ENCODE data around the gene SLC32A1. TPM values are rescaled to one million over a fixed set of nuclear protein-coding genes. Genes with fewer than 3 reads are reported as not detected.

SLC32A1 gene, protein sequence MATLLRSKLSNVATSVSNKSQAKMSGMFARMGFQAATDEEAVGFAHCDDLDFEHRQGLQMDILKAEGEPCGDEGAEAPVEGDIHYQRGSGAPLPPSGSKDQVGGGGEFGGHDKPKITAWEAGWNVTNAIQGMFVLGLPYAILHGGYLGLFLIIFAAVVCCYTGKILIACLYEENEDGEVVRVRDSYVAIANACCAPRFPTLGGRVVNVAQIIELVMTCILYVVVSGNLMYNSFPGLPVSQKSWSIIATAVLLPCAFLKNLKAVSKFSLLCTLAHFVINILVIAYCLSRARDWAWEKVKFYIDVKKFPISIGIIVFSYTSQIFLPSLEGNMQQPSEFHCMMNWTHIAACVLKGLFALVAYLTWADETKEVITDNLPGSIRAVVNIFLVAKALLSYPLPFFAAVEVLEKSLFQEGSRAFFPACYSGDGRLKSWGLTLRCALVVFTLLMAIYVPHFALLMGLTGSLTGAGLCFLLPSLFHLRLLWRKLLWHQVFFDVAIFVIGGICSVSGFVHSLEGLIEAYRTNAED
- total RNA-seq = 0.21 TPM

- Histone ChIP-seq H3K9me3 (ENCODE audit: low read depth, low read length) (no peaks in the 10 kb centered on the region), H3K4me1 (ENCODE audit: insufficient read depth, low read length) (peaks cover 23% of the 10 kb centered on the region), H3K27me3 (ENCODE audit: insufficient read depth, low read length) (peaks cover 96% of the 10 kb centered on the region), H3K4me3 (ENCODE audit: low read length) (no peak within 1 kb of the TSS)
These were observed at the start of gene SLC32A1 for GRCh38 chr20:38723848-38724625. TSS of gene SLC32A1 (plus strand) at chr20:38724486. CDS start at chr20:38724725, 239 bp downstream.

DNA sequence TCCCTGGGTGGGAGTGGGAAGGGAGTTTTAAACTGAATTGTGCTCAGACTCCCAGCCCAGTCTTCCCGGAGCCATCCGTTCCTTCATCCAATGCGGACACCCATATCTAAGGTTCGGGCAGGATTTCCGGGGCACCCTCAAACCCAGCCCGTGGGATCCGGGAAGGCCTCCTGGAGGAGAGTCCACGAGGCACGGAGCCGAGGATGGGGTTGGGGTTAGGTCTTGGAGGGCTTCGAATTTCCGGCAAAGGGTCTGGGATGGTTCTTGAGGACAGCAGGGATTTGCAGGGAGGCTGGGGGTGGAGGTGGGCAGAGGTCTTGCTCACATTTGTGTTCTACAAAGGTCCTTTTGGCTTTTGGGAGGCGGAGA lies 49.5 kb upstream of the SLC32A1 start:
- H3K9me3 ChIP-seq (ENCODE audit: low read depth, low read length) = no peaks in the 10 kb centered on the region
- H3K4me1 ChIP-seq (ENCODE audit: insufficient read depth, low read length) = peaks cover 12% of the 10 kb centered on the region
- H3K27me3 ChIP-seq (ENCODE audit: insufficient read depth, low read length) = peaks cover 35% of the 10 kb centered on the region
- no peak overlapping the region for H3K4me3 ChIP-seq (ENCODE audit: low read length)

DNA sequence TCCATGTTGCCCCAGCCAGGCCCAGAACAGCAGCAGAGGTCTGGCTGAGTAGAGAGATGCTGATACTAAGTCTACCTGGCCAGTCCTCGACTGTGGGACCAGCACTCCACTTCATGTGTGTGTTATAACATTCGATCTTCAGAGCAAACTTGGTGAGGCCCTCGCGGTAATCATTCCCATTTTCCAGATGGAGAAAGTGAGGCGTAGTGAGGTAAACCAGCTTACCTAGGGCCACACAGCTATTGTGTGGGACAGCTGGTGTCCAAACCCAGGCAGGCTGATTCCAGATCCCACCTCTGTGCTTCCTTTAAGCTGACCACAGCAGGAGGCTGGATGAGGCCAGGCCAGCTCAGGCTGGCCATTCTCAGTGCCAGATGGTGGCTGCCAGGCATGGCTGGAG lies 47.7 kb upstream of the SLC32A1 start:
- H3K27me3 ChIP-seq (ENCODE audit: insufficient read depth, low read length) = peaks cover 33% of the 10 kb centered on the region
- no peaks in the 10 kb centered on the region for H3K9me3 ChIP-seq (ENCODE audit: low read depth, low read length)
- H3K4me1 ChIP-seq (ENCODE audit: insufficient read depth, low read length) = peaks cover 12% of the 10 kb centered on the region
- H3K4me3 ChIP-seq (ENCODE audit: low read length) = no peak overlapping the region

GRCh38 chr20:38680500-38681306 lies 43.6 kb upstream of the SLC32A1 start:
- H3K4me3 ChIP-seq (ENCODE audit: low read length) = no peak overlapping the region
- peaks cover 19% of the 10 kb centered on the region for H3K27me3 ChIP-seq (ENCODE audit: insufficient read depth, low read length)
- H3K9me3 ChIP-seq (ENCODE audit: low read depth, low read length) = no peaks in the 10 kb centered on the region
- no peaks in the 10 kb centered on the region for H3K4me1 ChIP-seq (ENCODE audit: insufficient read depth, low read length)

DNA sequence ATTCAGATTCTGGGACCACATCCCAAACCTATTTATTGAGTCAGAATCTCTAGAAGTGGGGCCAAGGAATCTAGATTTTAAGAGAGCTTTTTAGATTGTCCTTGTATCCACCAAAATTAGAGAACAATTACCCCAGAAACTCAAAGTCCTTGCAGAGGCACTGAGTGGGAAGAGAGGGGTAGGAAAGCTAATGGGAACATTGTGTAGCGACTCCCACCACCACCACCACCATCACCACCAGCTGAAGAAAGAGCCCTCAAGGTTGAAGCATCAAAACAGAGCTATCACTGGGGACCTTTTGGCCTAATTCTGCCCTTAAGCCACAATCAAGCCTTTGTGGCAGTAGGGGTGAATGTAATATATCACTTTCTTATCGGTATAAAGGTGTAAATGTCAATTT lies 39.0 kb upstream of the SLC32A1 start:
- peaks cover 25% of the 10 kb centered on the region for H3K27me3 ChIP-seq (ENCODE audit: insufficient read depth, low read length)
- no peaks in the 10 kb centered on the region for H3K9me3 ChIP-seq (ENCODE audit: low read depth, low read length)
- no peak overlapping the region for H3K4me3 ChIP-seq (ENCODE audit: low read length)
- H3K4me1 ChIP-seq (ENCODE audit: insufficient read depth, low read length) = no peaks in the 10 kb centered on the region

- Histone ChIP-seq H3K27me3 (ENCODE audit: insufficient read depth, low read length) (peaks cover 20% of the 10 kb centered on the region), H3K4me3 (ENCODE audit: low read length) (no peak overlapping the region), H3K9me3 (ENCODE audit: low read depth, low read length) (no peaks in the 10 kb centered on the region), H3K4me1 (ENCODE audit: insufficient read depth, low read length) (no peaks in the 10 kb centered on the region)
These were observed 38.3 kb upstream of the SLC32A1 start for GRCh38 chr20:38685853-38686473.

- H3K4me1 ChIP-seq (ENCODE audit: insufficient read depth, low read length) = no peaks in the 10 kb centered on the region
- no peak overlapping the region for H3K4me3 ChIP-seq (ENCODE audit: low read length)
- H3K9me3 ChIP-seq (ENCODE audit: low read depth, low read length) = no peaks in the 10 kb centered on the region
- H3K27me3 ChIP-seq (ENCODE audit: insufficient read depth, low read length) = peaks cover 5% of the 10 kb centered on the region
These were observed 31.6 kb upstream of the SLC32A1 start for GRCh38 chr20:38692436-38693411.

GRCh38 chr20:38697306-38697705 lies 27.0 kb upstream of the SLC32A1 start:
- Histone ChIP-seq H3K9me3 (ENCODE audit: low read depth, low read length) (no peaks in the 10 kb centered on the region), H3K4me1 (ENCODE audit: insufficient read depth, low read length) (no peaks in the 10 kb centered on the region), H3K4me3 (ENCODE audit: low read length) (no peak overlapping the region), H3K27me3 (ENCODE audit: insufficient read depth, low read length) (no peaks in the 10 kb centered on the region)

GRCh38 chr20:38698541-38698940 lies 25.7 kb upstream of the SLC32A1 start:
- no peak overlapping the region for H3K4me3 ChIP-seq (ENCODE audit: low read length)
- no peaks in the 10 kb centered on the region for H3K4me1 ChIP-seq (ENCODE audit: insufficient read depth, low read length)
- H3K27me3 ChIP-seq (ENCODE audit: insufficient read depth, low read length) = no peaks in the 10 kb centered on the region
- no peaks in the 10 kb centered on the region for H3K9me3 ChIP-seq (ENCODE audit: low read depth, low read length)

DNA sequence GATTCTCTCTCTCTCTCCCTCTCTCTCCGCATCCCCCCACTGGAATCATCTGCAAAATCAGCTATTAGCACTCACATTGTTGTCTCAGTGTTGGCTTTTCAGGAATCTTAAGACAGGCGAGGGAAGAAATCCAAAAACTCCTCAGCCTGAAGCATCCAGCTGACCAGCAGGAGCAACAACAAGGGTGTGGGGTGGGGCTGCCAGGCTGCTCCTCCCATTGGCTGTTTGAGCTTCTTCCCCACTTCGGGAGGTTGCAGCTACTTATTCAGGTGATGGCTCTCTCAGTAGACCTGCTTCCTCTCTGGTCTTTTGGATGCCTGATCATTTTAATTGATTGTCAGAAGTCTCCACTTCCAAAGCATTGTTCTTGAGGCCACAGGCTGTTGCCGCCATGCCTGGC lies 24.1 kb upstream of the SLC32A1 start:
- H3K27me3 ChIP-seq (ENCODE audit: insufficient read depth, low read length) = no peaks in the 10 kb centered on the region
- H3K9me3 ChIP-seq (ENCODE audit: low read depth, low read length) = no peaks in the 10 kb centered on the region
- H3K4me1 ChIP-seq (ENCODE audit: insufficient read depth, low read length) = no peaks in the 10 kb centered on the region
- no peak overlapping the region for H3K4me3 ChIP-seq (ENCODE audit: low read length)

DNA sequence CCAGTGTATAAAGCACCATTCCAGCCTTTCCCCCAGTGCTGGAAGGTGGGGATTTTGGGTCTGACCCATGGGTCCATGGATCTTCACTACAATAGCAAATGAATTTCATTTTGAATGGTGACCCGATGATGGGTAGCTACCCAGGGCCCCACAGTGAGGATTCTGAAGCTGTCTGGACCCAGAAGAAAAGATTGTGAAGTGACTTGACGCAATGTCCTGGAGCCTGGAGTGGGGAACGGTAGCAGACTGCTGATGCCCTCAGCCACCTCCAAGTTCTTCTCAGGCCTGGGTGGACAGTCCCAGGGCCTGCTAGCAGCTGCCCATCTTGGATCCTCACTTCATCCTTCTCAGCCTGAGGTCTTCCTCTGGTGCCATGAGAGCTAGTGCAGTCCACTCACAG lies 23.4 kb upstream of the SLC32A1 start:
- no peaks in the 10 kb centered on the region for H3K4me1 ChIP-seq (ENCODE audit: insufficient read depth, low read length)
- no peak overlapping the region for H3K4me3 ChIP-seq (ENCODE audit: low read length)
- no peaks in the 10 kb centered on the region for H3K9me3 ChIP-seq (ENCODE audit: low read depth, low read length)
- H3K27me3 ChIP-seq (ENCODE audit: insufficient read depth, low read length) = no peaks in the 10 kb centered on the region

GRCh38 chr20:38703526-38703925 lies 20.8 kb upstream of the SLC32A1 start:
- no peaks in the 10 kb centered on the region for H3K27me3 ChIP-seq (ENCODE audit: insufficient read depth, low read length)
- H3K4me1 ChIP-seq (ENCODE audit: insufficient read depth, low read length) = no peaks in the 10 kb centered on the region
- no peaks in the 10 kb centered on the region for H3K9me3 ChIP-seq (ENCODE audit: low read depth, low read length)

DNA sequence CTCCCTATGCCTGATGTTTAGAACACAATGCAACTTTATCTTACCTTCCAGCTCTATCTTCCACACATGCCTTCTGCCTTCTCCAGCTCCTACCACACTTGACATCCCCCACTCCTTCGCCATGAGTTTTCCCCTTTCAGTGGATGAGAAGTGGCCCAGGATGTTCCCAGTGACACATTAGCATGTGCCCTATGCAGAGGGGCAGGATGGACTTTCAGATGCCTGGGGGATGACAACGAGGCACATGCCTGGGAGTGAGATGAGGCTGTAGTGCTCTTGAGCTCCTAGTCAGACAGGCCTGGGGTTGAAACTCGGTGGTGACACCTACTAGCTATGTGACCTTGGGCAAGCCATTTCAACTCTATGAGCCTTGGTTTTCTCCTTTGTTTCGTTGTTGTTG lies 20.1 kb upstream of the SLC32A1 start:
- Histone ChIP-seq H3K9me3 (ENCODE audit: low read depth, low read length) (no peaks in the 10 kb centered on the region), H3K4me1 (ENCODE audit: insufficient read depth, low read length) (no peaks in the 10 kb centered on the region), H3K4me3 (ENCODE audit: low read length) (no peak overlapping the region), H3K27me3 (ENCODE audit: insufficient read depth, low read length) (no peaks in the 10 kb centered on the region)

More at GRCh38 chr20:38703526-38703925, 20.8 kb upstream of the SLC32A1 start:
- no peak overlapping the region for H3K4me3 ChIP-seq (ENCODE audit: low read length)
